Transverse colon (tissue), 3 donors: ENCODE results near the gene RTEL1.

Source experiments
- EP300 ChIP-seq: sonication (generic); formaldehyde crosslinking; IDR thresholded peaks from one replicate; pipeline ENCODE4 v1.6.1; 2017; ENCODE audit warnings: antibody characterized with exemption, low read depth
- TF ChIP-seq, protein P1 (sequence below), 5 experiments: fragments of 200-600 bp in 3 of 5; fragments of 450-650 bp in 2 of 5; sonication (generic) in 3 of 5; IDR thresholded peaks; 1 replicate in 2 of 5; 2 replicates in 3 of 5; pipeline ENCODE4 v1.5.1; 2016 to 2017; ENCODE audit warnings: antibody characterized with exemption in 5 of 5, inconsistent platforms in 3 of 5, mild to moderate bottlenecking in 2 of 5, moderate library complexity in 1 of 5

- TF ChIP-seq, protein P1, sequence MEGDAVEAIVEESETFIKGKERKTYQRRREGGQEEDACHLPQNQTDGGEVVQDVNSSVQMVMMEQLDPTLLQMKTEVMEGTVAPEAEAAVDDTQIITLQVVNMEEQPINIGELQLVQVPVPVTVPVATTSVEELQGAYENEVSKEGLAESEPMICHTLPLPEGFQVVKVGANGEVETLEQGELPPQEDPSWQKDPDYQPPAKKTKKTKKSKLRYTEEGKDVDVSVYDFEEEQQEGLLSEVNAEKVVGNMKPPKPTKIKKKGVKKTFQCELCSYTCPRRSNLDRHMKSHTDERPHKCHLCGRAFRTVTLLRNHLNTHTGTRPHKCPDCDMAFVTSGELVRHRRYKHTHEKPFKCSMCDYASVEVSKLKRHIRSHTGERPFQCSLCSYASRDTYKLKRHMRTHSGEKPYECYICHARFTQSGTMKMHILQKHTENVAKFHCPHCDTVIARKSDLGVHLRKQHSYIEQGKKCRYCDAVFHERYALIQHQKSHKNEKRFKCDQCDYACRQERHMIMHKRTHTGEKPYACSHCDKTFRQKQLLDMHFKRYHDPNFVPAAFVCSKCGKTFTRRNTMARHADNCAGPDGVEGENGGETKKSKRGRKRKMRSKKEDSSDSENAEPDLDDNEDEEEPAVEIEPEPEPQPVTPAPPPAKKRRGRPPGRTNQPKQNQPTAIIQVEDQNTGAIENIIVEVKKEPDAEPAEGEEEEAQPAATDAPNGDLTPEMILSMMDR (IDR thresholded peaks at IDR 0.05): no peak
- TF ChIP-seq EP300: no peak
Observed at GRCh38 chr20:63626424-63627128, 31.5 kb upstream of the RTEL1 start, which contains the start of gene GMEB2.
